OCI-LY7 (cell line): ENCODE measurements around the gene AMOTL2. TPM values are rescaled to one million over a fixed set of nuclear protein-coding genes. Genes with fewer than 3 reads are reported as not detected.

Experiments used
- BruUV-seq: library from RNA; stranded (reverse); fragments of 400-500 nt; replicated peaks from 2 replicates; lab custom pipeline; 2021; lab: Mats Ljungman, UMichigan
- CTCF ChIA-PET: fragments of 300-600 bp; sonication (Branson Sonifier 250); formaldehyde crosslinking; loops from one replicate; lab custom pipeline; 2022; ENCODE audit warnings: antibody characterized with exemption; ENCODE audit not compliant: unreplicated experiment; lab: Charles Lee
- POLR2A ChIA-PET: fragments of 300-600 bp; sonication (Branson Sonifier 250); formaldehyde crosslinking; loops from one replicate; lab custom pipeline; 2022; ENCODE audit warnings: antibody characterized with exemption; lab: Charles Lee
- DNase-seq: peaks from one replicate; pipeline ENCODE4 v3.0.0-alpha.2; 2015; ENCODE audit warnings: low spot score
- H2AFZ ChIP-seq: fragments of 200-600 bp; sonication (generic), shearing (Covaris generic); 2 replicates; pipeline ENCODE4 v1.6.1; 2014; ENCODE audit warnings: mild to moderate bottlenecking, antibody characterized with exemption, low read length, moderate library complexity
- H3K27ac ChIP-seq: fragments of 200-600 bp; sonication (generic); 2 replicates; pipeline ENCODE4 v1.5.1; 2014; ENCODE audit warnings: mixed run types, low read depth, mild to moderate bottlenecking, moderate library complexity, low read length, inconsistent platforms; ENCODE audit not compliant: poor library complexity, severe bottlenecking
- H3K36me3 ChIP-seq: fragments of 200-600 bp; sonication (generic); 2 replicates; pipeline ENCODE4 v1.6.1; 2014; ENCODE audit warnings: mild to moderate bottlenecking, antibody characterized with exemption, low read length, moderate library complexity, mixed read lengths; ENCODE audit not compliant: insufficient read depth
- H3K4me1 ChIP-seq: fragments of 200-600 bp; sonication (generic); 2 replicates; pipeline ENCODE4 v1.5.1; 2014; ENCODE audit warnings: mild to moderate bottlenecking, low read length; ENCODE audit not compliant: insufficient read depth, poor library complexity, severe bottlenecking
- H3K4me2 ChIP-seq: fragments of 200-600 bp; sonication (generic); 2 replicates; pipeline ENCODE4 v1.6.1; 2014; ENCODE audit warnings: mild to moderate bottlenecking, low read length
- H3K4me3 ChIP-seq: fragments of 200-600 bp; sonication (generic); 2 replicates; pipeline ENCODE4 v1.5.1; 2014; ENCODE audit warnings: mild to moderate bottlenecking, low read depth, low read length; ENCODE audit not compliant: poor library complexity, severe bottlenecking
- H3K79me2 ChIP-seq: fragments of 200-600 bp; sonication (generic); 2 replicates; pipeline ENCODE4 v1.6.1; 2016; ENCODE audit warnings: low read depth, mild to moderate bottlenecking, low read length, moderate library complexity, mixed read lengths; ENCODE audit not compliant: insufficient read depth
- H3K9me2 ChIP-seq: fragments of 200-600 bp; sonication (generic); 2 replicates; pipeline ENCODE4 v1.6.1; 2016; ENCODE audit warnings: mild to moderate bottlenecking, low read length, mixed read lengths; ENCODE audit not compliant: insufficient read depth
- H3K9me3 ChIP-seq: fragments of 200-600 bp; sonication (generic); 2 replicates; pipeline ENCODE4 v1.6.1; 2014; ENCODE audit warnings: mild to moderate bottlenecking, mixed run types, low read length, mixed read lengths
- H4K20me1 ChIP-seq: fragments of 200-600 bp; sonication (generic); 2 replicates; pipeline ENCODE4 v1.6.1; 2014; ENCODE audit warnings: mild to moderate bottlenecking, antibody characterized with exemption, low read length, moderate library complexity, mixed read lengths; ENCODE audit not compliant: insufficient read depth
- EZH2phosphoT487 ChIP-seq: fragments of 200-600 bp; sonication (generic); IDR thresholded peaks from 2 replicates; pipeline ENCODE4 v1.6.1; 2018; ENCODE audit warnings: low read depth, borderline replicate concordance, mild to moderate bottlenecking, mixed run types, antibody characterized with exemption, low read length, moderate library complexity, mixed read lengths
- intact Hi-C: fragments of 100-400 bp; cut with micrococcal nuclease; formaldehyde crosslinking; loops from one replicate; pipeline ENCODE4 v1.10.0; 2022; ENCODE audit not compliant: unreplicated experiment
- microRNA-seq: library from miRNA; unstranded; fragments of <30 nt; microRNA quantifications from one replicate; pipeline ENCODE4 v1.2.0, GENCODE V29; 2022; ENCODE audit warnings: borderline replicate concordance
- small RNA-seq: library from RNA; depleted of rRNA; stranded (forward); fragments of <200 nt; gene quantifications from one replicate; pipeline ENCODE3, GENCODE V24; 2014
- total RNA-seq, 2 experiments: library from RNA; depleted of rRNA in 1 of 2; stranded (reverse); fragments of >200 nt in 1 of 2; shearing (Covaris generic) in 1 of 2; gene quantifications; 2 replicates each; pipeline ENCODE4 v1.2.3, GENCODE V29; 2014 to 2022
- TF ChIP-seq, protein P1 (sequence below): fragments of 200-600 bp; sonication (generic); conservative IDR thresholded peaks from 2 replicates; pipeline ENCODE4 v1.5.1; 2014; ENCODE audit warnings: mild to moderate bottlenecking, antibody characterized with exemption, low read length, moderate library complexity, mixed read lengths

Gene AMOTL2
- total RNA-seq, 2 experiments from 2014 or later, result not detected

GRCh38 chr3:134307425-134307824 is 66.8 kb downstream of the AMOTL2 start:
- POLR2A ChIA-PET, result no interaction called here
- Histone ChIP-seq H3K4me3 (no peak overlapping the region), H3K27ac (no peak overlapping the region), H2AFZ (no peak overlapping the region), H4K20me1 (no peaks in the 10 kb centered on the region), H3K9me3 (no peaks in the 10 kb centered on the region), H3K4me1 (no peaks in the 10 kb centered on the region), H3K36me3 (no peaks in the 10 kb centered on the region), H3K79me2 (no peaks in the 10 kb centered on the region), H3K9me2 (no peaks in the 10 kb centered on the region), H3K4me2 (no peak overlapping the region)
- intact Hi-C loops, result loop anchor here (5.0 kb wide), 1 partner anchor 95 kb away; no protein-coding TSS in a partner anchor
- CTCF ChIA-PET, result interaction anchor here (0.6 to 0.7 kb wide), 2 partner anchors 70 to 252 kb away, joined by 3 read pairs; no protein-coding TSS in a partner anchor
- BruUV-seq, result no TSS peak
- no peak for DNase-seq
- no peak for TF ChIP-seq EZH2phosphoT487
- TF ChIP-seq, protein P1, sequence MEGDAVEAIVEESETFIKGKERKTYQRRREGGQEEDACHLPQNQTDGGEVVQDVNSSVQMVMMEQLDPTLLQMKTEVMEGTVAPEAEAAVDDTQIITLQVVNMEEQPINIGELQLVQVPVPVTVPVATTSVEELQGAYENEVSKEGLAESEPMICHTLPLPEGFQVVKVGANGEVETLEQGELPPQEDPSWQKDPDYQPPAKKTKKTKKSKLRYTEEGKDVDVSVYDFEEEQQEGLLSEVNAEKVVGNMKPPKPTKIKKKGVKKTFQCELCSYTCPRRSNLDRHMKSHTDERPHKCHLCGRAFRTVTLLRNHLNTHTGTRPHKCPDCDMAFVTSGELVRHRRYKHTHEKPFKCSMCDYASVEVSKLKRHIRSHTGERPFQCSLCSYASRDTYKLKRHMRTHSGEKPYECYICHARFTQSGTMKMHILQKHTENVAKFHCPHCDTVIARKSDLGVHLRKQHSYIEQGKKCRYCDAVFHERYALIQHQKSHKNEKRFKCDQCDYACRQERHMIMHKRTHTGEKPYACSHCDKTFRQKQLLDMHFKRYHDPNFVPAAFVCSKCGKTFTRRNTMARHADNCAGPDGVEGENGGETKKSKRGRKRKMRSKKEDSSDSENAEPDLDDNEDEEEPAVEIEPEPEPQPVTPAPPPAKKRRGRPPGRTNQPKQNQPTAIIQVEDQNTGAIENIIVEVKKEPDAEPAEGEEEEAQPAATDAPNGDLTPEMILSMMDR, result no peak

- Histone ChIP-seq H3K79me2 (no peaks in the 10 kb centered on the region), H3K27ac (no peak overlapping the region), H3K9me2 (no peaks in the 10 kb centered on the region), H3K4me1 (no peaks in the 10 kb centered on the region), H3K4me2 (no peak overlapping the region), H3K9me3 (no peaks in the 10 kb centered on the region), H4K20me1 (no peaks in the 10 kb centered on the region), H3K36me3 (no peaks in the 10 kb centered on the region), H3K4me3 (no peak overlapping the region), H2AFZ (no peak overlapping the region)
- DNase-seq, result no peak
- ChIA-PET CTCF (no interaction called here), POLR2A (no interaction called here)
- intact Hi-C loops, result loop anchor here (5.0 kb wide), 1 partner anchor 94 kb away; no protein-coding TSS in a partner anchor
- no TSS peak for BruUV-seq
- TF ChIP-seq, protein P1, result no peak
- TF ChIP-seq EZH2phosphoT487, result no peak
Observed at GRCh38 chr3:134306320-134306719, 67.9 kb downstream of the AMOTL2 start.

Small RNA genes lying within 50 kb of the gene (microRNA-seq; reads per million reads assigned to microRNA genes)
- gene MIR6827, result not detected

Small RNA genes lying within 50 kb of the gene (small RNA-seq; reads per million reads assigned to genes)
- not detected for gene HMGN1P9
- gene MIR6827, result not detected

Other genes with a start within 250 kb of the AMOTL2 start
- gene RYK, start 123.6 kb downstream of the AMOTL2 start, total RNA-seq (2014; rRNA removed; shearing (Covaris generic)), result 24.8 and 25.0 TPM in 2 replicates
- 22.5 and 25.5 TPM in 2 replicates for gene RYK, start 123.6 kb downstream of the AMOTL2 start, total RNA-seq (2022)
- 29.8 and 57.8 TPM in 2 replicates for gene ANAPC13, start 111.5 kb upstream of the AMOTL2 start, total RNA-seq (2014; rRNA removed; shearing (Covaris generic))
- 48.1 and 50.6 TPM in 2 replicates for gene ANAPC13, start 111.5 kb upstream of the AMOTL2 start, total RNA-seq (2022)
- gene CEP63, start 111.6 kb upstream of the AMOTL2 start, total RNA-seq (2014; rRNA removed; shearing (Covaris generic)), result 21.1 and 45.7 TPM in 2 replicates
- 42.8 and 49.0 TPM in 2 replicates for gene CEP63, start 111.6 kb upstream of the AMOTL2 start, total RNA-seq (2022)